Neuron (in vitro differentiated cells): ENCODE results near the gene COL11A1.
"Not testable (repeated sequence)": the region's sequence is repeated elsewhere in the genome, so short reads cannot be mapped to it uniquely, and the experiment has no call there.

Experiments
- H2AFZ ChIP-seq: one replicate; pipeline ENCODE4 v1.6.1; 2013; ENCODE audit warnings: low read depth, mild to moderate bottlenecking, inconsistent platforms, low read length, moderate library complexity
- H3K27me3 ChIP-seq: one replicate; pipeline ENCODE4 v1.6.1; 2013; ENCODE audit warnings: low read length; ENCODE audit not compliant: insufficient read depth
- H3K36me3 ChIP-seq: one replicate; pipeline ENCODE4 v1.6.1; 2013; ENCODE audit warnings: low read length; ENCODE audit not compliant: insufficient read depth
- H3K4me1 ChIP-seq: one replicate; pipeline ENCODE4 v1.6.1; 2013; ENCODE audit warnings: low read length; ENCODE audit not compliant: insufficient read depth
- H3K4me3 ChIP-seq: 2 replicates; pipeline ENCODE4 v1.5.1; 2013; ENCODE audit warnings: mild to moderate bottlenecking, low read length, moderate library complexity
- H3K9me3 ChIP-seq: one replicate; pipeline ENCODE4 v1.6.1; 2013; ENCODE audit warnings: low read length

The COL11A1 gene

DNA sequence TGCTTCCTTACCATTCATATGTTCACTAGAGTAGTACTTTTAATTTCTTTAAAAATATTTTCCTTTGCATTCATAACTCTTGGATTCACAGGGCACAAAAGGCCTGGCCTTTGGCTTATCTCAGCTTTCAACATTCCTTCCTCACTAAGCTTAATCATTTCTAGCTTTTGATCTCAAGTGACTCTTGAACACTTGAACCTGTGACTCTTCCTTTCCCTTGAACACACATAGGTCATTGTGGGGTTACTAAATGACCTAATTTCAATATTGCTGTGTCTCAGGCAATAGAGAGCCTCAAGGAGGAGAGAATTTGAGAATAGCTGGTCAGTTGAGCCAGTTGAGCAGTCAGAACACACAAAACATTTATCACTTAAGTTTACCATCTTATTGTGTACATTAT lies 49.9 kb downstream of the COL11A1 start:
- Histone ChIP-seq H3K36me3 (no peaks in the 10 kb centered on the region), H2AFZ (no peak overlapping the region), H3K9me3 (no peaks in the 10 kb centered on the region)

DNA sequence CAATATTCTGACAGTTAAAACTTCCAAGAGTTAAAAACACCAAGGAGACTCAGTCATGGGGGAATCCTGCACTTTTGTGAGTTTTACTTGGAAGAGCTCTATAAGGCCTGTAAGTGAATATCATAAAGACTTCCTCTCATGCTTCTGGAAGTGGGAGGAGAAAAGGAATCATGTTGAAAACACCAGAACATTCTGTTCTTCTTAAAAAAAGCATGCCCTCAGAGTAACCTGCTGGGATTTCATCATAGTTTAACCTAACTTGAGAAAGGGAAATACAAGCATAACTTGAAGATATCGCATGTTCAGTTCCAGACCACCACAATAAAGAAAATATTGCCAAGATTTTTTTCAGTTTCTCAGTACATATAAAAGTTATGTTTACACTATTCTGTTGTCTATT lies 51.9 kb downstream of the COL11A1 start:
- Histone ChIP-seq H3K36me3 (no peaks in the 10 kb centered on the region), H3K27me3 (no peaks in the 10 kb centered on the region), H3K4me3 (no peak overlapping the region), H2AFZ (no peak overlapping the region), H3K4me1 (no peaks in the 10 kb centered on the region), H3K9me3 (no peaks in the 10 kb centered on the region)

More for the DNA sequence above, 49.9 kb downstream of the COL11A1 start:
- Histone ChIP-seq H3K4me3 (no peak overlapping the region), H3K27me3 (no peaks in the 10 kb centered on the region), H3K4me1 (no peaks in the 10 kb centered on the region)

DNA sequence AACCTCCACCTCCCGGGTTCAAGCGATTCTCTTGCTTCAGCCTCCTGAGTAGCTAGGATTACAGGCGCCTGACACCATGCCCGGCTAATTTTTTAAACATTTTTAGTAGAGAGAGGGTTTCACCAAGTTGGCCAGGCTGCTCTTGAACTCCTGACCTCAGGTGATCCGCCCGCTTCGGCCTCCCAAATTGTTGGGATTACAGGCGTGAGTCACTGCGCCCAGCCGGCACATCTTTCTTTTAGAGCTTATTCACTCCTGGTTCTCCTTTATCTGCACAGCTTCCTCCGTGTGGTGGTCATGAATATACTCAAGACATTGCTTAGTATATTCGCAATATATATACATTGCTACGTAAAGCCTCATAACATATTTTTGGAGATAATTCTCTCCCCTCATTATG lies 80.2 kb downstream of the COL11A1 start:
- not testable (repeated sequence) for H2AFZ ChIP-seq, H3K4me1 ChIP-seq, H3K9me3 ChIP-seq, H3K27me3 ChIP-seq, H3K36me3 ChIP-seq, H3K4me3 ChIP-seq

DNA sequence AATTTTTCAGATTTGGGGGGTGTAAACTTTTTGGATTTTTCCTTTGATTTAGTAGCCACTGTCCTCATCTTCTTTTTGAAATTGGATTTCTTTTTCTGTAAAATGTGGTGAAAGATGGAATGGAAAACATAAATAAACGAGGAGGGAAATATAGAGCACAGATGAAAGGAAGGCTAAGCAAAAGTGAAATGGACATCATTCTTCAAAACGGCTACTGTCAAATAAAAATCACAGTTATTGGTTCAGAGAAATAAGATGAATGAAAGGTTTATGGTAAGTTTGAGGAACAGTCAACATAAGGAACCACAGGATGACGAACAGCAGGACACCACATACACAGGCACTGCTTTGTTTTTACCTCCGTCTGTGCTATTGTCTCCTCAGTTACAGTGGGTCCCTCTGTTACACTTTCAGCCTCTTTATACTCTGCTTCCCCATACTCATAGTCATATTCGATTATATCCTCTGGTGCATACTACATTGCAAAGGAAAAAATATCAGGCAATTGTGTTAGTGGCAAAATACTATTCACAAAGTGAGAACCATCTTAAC lies 82.4 kb downstream of the COL11A1 start:
- Histone ChIP-seq H3K27me3 (no peaks in the 10 kb centered on the region), H3K4me3 (no peak overlapping the region), H2AFZ (no peak overlapping the region), H3K4me1 (no peaks in the 10 kb centered on the region), H3K36me3 (no peaks in the 10 kb centered on the region), H3K9me3 (no peaks in the 10 kb centered on the region)

GRCh38 chr1:103024051-103024450 lies 84.3 kb downstream of the COL11A1 start:
- Histone ChIP-seq H3K36me3 (no peaks in the 10 kb centered on the region), H3K9me3 (no peaks in the 10 kb centered on the region), H3K4me3 (no peak overlapping the region), H3K27me3 (no peaks in the 10 kb centered on the region), H2AFZ (no peak overlapping the region), H3K4me1 (no peaks in the 10 kb centered on the region)

- Histone ChIP-seq H2AFZ (no peak overlapping the region), H3K9me3 (no peaks in the 10 kb centered on the region), H3K4me3 (no peak overlapping the region), H3K27me3 (no peaks in the 10 kb centered on the region), H3K4me1 (no peaks in the 10 kb centered on the region), H3K36me3 (no peaks in the 10 kb centered on the region)
Measured at GRCh38 chr1:103002005-103002404, 106.3 kb downstream of the COL11A1 start.

- no peaks in the 10 kb centered on the region for H3K27me3 ChIP-seq
- H3K4me1 ChIP-seq = no peaks in the 10 kb centered on the region
- no peak overlapping the region for H3K4me3 ChIP-seq
- H3K9me3 ChIP-seq = no peaks in the 10 kb centered on the region
- H3K36me3 ChIP-seq = no peaks in the 10 kb centered on the region
- no peak overlapping the region for H2AFZ ChIP-seq
Measured at GRCh38 chr1:102978874-102979273, 129.4 kb downstream of the COL11A1 start.

DNA sequence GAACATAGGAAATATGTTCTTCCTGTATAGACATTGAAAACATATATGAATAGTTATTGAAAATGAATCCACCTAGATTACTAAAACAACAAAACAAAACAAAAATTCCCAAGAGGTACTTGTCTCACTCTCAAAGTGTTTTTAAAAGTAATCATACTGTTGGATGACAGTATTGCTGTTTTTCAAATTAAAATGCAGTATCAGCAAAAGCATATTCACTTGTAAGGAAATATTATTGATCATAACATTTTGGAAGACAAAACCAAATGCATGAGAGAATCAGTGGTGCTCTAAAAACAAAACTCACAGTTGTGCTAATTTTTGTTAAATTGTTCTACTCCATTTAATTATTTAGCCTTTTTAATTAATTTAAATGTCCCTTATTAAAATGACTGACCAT lies 131.0 kb downstream of the COL11A1 start:
- Histone ChIP-seq H2AFZ (no peak overlapping the region), H3K36me3 (peaks cover 3% of the 10 kb centered on the region), H3K4me3 (no peak overlapping the region), H3K4me1 (no peaks in the 10 kb centered on the region), H3K9me3 (no peaks in the 10 kb centered on the region), H3K27me3 (no peaks in the 10 kb centered on the region)

GRCh38 chr1:102970496-102971078 lies 137.7 kb downstream of the COL11A1 start:
- Histone ChIP-seq H3K4me1 (no peaks in the 10 kb centered on the region), H3K4me3 (no peak overlapping the region), H2AFZ (no peak overlapping the region), H3K36me3 (peaks cover 3% of the 10 kb centered on the region), H3K9me3 (no peaks in the 10 kb centered on the region), H3K27me3 (no peaks in the 10 kb centered on the region)

- peaks cover 2% of the 10 kb centered on the region for H3K4me1 ChIP-seq
- H2AFZ ChIP-seq = no peak overlapping the region
- H3K4me3 ChIP-seq = no peak overlapping the region
- H3K9me3 ChIP-seq = no peaks in the 10 kb centered on the region
- no peaks in the 10 kb centered on the region for H3K27me3 ChIP-seq
- no peaks in the 10 kb centered on the region for H3K36me3 ChIP-seq
Measured at GRCh38 chr1:102967786-102968185, 140.5 kb downstream of the COL11A1 start.

GRCh38 chr1:102961549-102961948 lies 146.8 kb downstream of the COL11A1 start:
- no peaks in the 10 kb centered on the region for H3K27me3 ChIP-seq
- H3K4me1 ChIP-seq = peaks cover 2% of the 10 kb centered on the region
- H2AFZ ChIP-seq = no peak overlapping the region
- no peak overlapping the region for H3K4me3 ChIP-seq
- H3K36me3 ChIP-seq = no peaks in the 10 kb centered on the region
- H3K9me3 ChIP-seq = no peaks in the 10 kb centered on the region

- Histone ChIP-seq H3K4me1 (no peaks in the 10 kb centered on the region), H3K36me3 (no peaks in the 10 kb centered on the region), H3K4me3 (no peak overlapping the region), H2AFZ (no peak overlapping the region), H3K27me3 (no peaks in the 10 kb centered on the region), H3K9me3 (no peaks in the 10 kb centered on the region)
Measured at GRCh38 chr1:102954576-102954975, 153.7 kb downstream of the COL11A1 start.

DNA sequence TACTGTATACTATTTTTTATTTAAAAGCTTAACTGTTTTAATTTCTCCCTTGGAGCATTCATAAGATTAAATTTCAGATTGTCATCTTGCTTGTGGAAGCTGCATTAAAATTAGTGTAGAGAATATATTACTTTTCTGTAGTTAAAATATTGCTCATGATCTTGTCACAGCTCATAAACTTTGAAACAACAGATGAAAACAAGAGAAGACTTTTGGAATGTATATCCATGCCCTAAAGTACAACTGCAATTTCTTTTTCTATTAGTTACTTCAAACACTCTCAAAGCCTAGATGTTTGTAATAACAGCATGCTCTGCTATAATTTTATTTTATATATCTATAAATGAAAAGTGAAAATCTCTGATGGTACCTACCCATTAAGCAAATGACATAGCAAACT lies 155.9 kb downstream of the COL11A1 start:
- Histone ChIP-seq H3K9me3 (no peaks in the 10 kb centered on the region), H3K4me3 (no peak overlapping the region), H2AFZ (no peak overlapping the region), H3K36me3 (no peaks in the 10 kb centered on the region), H3K27me3 (no peaks in the 10 kb centered on the region), H3K4me1 (no peaks in the 10 kb centered on the region)

DNA sequence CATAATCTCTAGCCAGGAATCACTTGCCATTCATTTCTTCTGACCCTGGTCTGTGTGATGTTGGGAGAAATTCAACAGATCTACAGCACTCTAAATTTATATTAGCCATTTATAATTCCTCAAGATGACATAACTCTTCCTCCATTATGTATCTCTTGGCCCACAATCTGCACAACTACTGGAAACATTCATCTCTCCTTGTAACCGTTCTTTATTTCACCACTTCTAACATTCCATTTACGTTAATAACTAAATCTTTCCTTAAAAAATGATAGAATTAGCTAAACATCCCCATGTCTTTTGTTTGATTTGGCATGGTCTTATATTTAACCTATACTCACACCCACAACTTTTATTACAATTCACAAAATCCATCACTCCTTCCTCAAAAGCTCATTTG lies 166.0 kb downstream of the COL11A1 start:
- Histone ChIP-seq H3K27me3 (no peaks in the 10 kb centered on the region), H3K9me3 (no peaks in the 10 kb centered on the region), H3K36me3 (no peaks in the 10 kb centered on the region), H2AFZ (no peak overlapping the region), H3K4me3 (no peak overlapping the region), H3K4me1 (no peaks in the 10 kb centered on the region)
